ENCODE results near the gene SYCE1.
A peak's percentile ranks its signal among the peaks of the same experiment; 100 is the strongest.
"Not testable (repeated sequence)": the region's sequence is repeated elsewhere in the genome, so short reads cannot be mapped to it uniquely, and the experiment has no call there.

The SYCE1 gene

GRCh38 chr10:133590226-133590969 is 25.0 kb upstream of the SYCE1 start:
- no peak overlapping the region for H3K4me3 ChIP-seq (ENCODE audit: severe bottlenecking)
- H3K4me1 ChIP-seq (ENCODE audit: insufficient read depth, poor library complexity, severe bottlenecking) = no peaks in the 10 kb centered on the region
- no peak for TF ChIP-seq CTCF (IDR thresholded peaks at IDR 0.05; ENCODE audit: poor library complexity, severe bottlenecking)
- ATAC-seq (ENCODE audit: low read depth) (no peak), DNase-seq (ENCODE audit: low spot score) (no peak)
- H3K27me3 ChIP-seq (ENCODE audit: insufficient read depth, poor library complexity, severe bottlenecking) = peaks cover 48% of the 10 kb centered on the region
- no peaks in the 10 kb centered on the region for H3K36me3 ChIP-seq (ENCODE audit: low read depth)
- no peaks in the 10 kb centered on the region for H3K9me3 ChIP-seq (ENCODE audit: severe bottlenecking)
- no peak overlapping the region for H3K27ac ChIP-seq (ENCODE audit: poor library complexity, severe bottlenecking)

- H3K27me3 ChIP-seq (ENCODE audit: insufficient read depth, poor library complexity, severe bottlenecking); H3K36me3 ChIP-seq (ENCODE audit: low read depth); H3K9me3 ChIP-seq (ENCODE audit: severe bottlenecking); H3K27ac ChIP-seq (ENCODE audit: poor library complexity, severe bottlenecking); ATAC-seq (ENCODE audit: low read depth); H3K4me1 ChIP-seq (ENCODE audit: insufficient read depth, poor library complexity, severe bottlenecking); H3K4me3 ChIP-seq (ENCODE audit: severe bottlenecking); DNase-seq (ENCODE audit: low spot score): not testable (repeated sequence)
Measured at GRCh38 chr10:133577037-133577436, 11.7 kb upstream of the SYCE1 start.

- not testable (repeated sequence) for H3K9me3 ChIP-seq (ENCODE audit: severe bottlenecking); DNase-seq (ENCODE audit: low spot score); H3K27ac ChIP-seq (ENCODE audit: poor library complexity, severe bottlenecking); ATAC-seq (ENCODE audit: low read depth); H3K27me3 ChIP-seq (ENCODE audit: insufficient read depth, poor library complexity, severe bottlenecking); H3K4me1 ChIP-seq (ENCODE audit: insufficient read depth, poor library complexity, severe bottlenecking); H3K36me3 ChIP-seq (ENCODE audit: low read depth); H3K4me3 ChIP-seq (ENCODE audit: severe bottlenecking)
Measured at GRCh38 chr10:133573460-133573859, 8.1 kb upstream of the SYCE1 start.

- not testable (repeated sequence) for H3K9me3 ChIP-seq (ENCODE audit: severe bottlenecking); H3K27me3 ChIP-seq (ENCODE audit: insufficient read depth, poor library complexity, severe bottlenecking); H3K4me3 ChIP-seq (ENCODE audit: severe bottlenecking); H3K36me3 ChIP-seq (ENCODE audit: low read depth); DNase-seq (ENCODE audit: low spot score); H3K27ac ChIP-seq (ENCODE audit: poor library complexity, severe bottlenecking); H3K4me1 ChIP-seq (ENCODE audit: insufficient read depth, poor library complexity, severe bottlenecking); ATAC-seq (ENCODE audit: low read depth)
Measured at GRCh38 chr10:133572055-133572454, 6.7 kb upstream of the SYCE1 start.

GRCh38 chr10:133569801-133570200 is 4.4 kb upstream of the SYCE1 start:
- ATAC-seq (ENCODE audit: low read depth) = peak; percentile 20; the same call in 1 of the 3 replicates
- DNase-seq (ENCODE audit: low spot score); H3K27me3 ChIP-seq (ENCODE audit: insufficient read depth, poor library complexity, severe bottlenecking); H3K9me3 ChIP-seq (ENCODE audit: severe bottlenecking); H3K4me3 ChIP-seq (ENCODE audit: severe bottlenecking); H3K27ac ChIP-seq (ENCODE audit: poor library complexity, severe bottlenecking); H3K36me3 ChIP-seq (ENCODE audit: low read depth); H3K4me1 ChIP-seq (ENCODE audit: insufficient read depth, poor library complexity, severe bottlenecking): not testable (repeated sequence)

GRCh38 chr10:133568831-133569527 is 3.6 kb upstream of the SYCE1 start:
- ATAC-seq (ENCODE audit: low read depth) = peak; percentile 46
- not testable (repeated sequence) for H3K27ac ChIP-seq (ENCODE audit: poor library complexity, severe bottlenecking); DNase-seq (ENCODE audit: low spot score); H3K9me3 ChIP-seq (ENCODE audit: severe bottlenecking); H3K36me3 ChIP-seq (ENCODE audit: low read depth); H3K4me1 ChIP-seq (ENCODE audit: insufficient read depth, poor library complexity, severe bottlenecking); H3K4me3 ChIP-seq (ENCODE audit: severe bottlenecking); H3K27me3 ChIP-seq (ENCODE audit: insufficient read depth, poor library complexity, severe bottlenecking)

GRCh38 chr10:133568287-133568614 is 2.9 kb upstream of the SYCE1 start:
- ATAC-seq (ENCODE audit: low read depth) (no peak), DNase-seq (ENCODE audit: low spot score) (no peak)
- Histone ChIP-seq H3K27ac (ENCODE audit: poor library complexity, severe bottlenecking) (no peak overlapping the region), H3K9me3 (ENCODE audit: severe bottlenecking) (no peaks in the 10 kb centered on the region), H3K4me1 (ENCODE audit: insufficient read depth, poor library complexity, severe bottlenecking) (no peaks in the 10 kb centered on the region), H3K4me3 (ENCODE audit: severe bottlenecking) (no peak overlapping the region), H3K27me3 (ENCODE audit: insufficient read depth, poor library complexity, severe bottlenecking) (no peaks in the 10 kb centered on the region), H3K36me3 (ENCODE audit: low read depth) (no peaks in the 10 kb centered on the region)
- TF ChIP-seq CTCF (IDR thresholded peaks at IDR 0.05; ENCODE audit: poor library complexity, severe bottlenecking) = no peak

All from RWPE2 (cell line).